Measurements from ENCODE around the gene ATP10B.

The ATP10B gene

GRCh38 chr5:160637357-160638090 lies 214.5 kb downstream of the ATP10B start:
- DNase-seq (ENCODE audit: low read depth) = no peak

- no peak for DNase-seq (ENCODE audit: low read depth)
These were observed 216.3 kb downstream of the ATP10B start for GRCh38 chr5:160635663-160636062.

- DNase-seq (ENCODE audit: low read depth) = no peak
These were observed 217.0 kb downstream of the ATP10B start for GRCh38 chr5:160635046-160635445.

- no peak for DNase-seq (ENCODE audit: low read depth)
These were observed 223.0 kb downstream of the ATP10B start for GRCh38 chr5:160629003-160629402.

- DNase-seq (ENCODE audit: low read depth) = no peak
These were observed 223.4 kb downstream of the ATP10B start for GRCh38 chr5:160628619-160628968.

GRCh38 chr5:160627921-160628618 lies 223.9 kb downstream of the ATP10B start:
- no peak for DNase-seq (ENCODE audit: low read depth)

GRCh38 chr5:160626322-160626721 lies 225.7 kb downstream of the ATP10B start:
- no peak for DNase-seq (ENCODE audit: low read depth)

GRCh38 chr5:160621526-160621925 lies 230.5 kb downstream of the ATP10B start:
- no peak for DNase-seq (ENCODE audit: low read depth)

- no peak for DNase-seq (ENCODE audit: low read depth)
These were observed 231.6 kb downstream of the ATP10B start for GRCh38 chr5:160620401-160620800.

- DNase-seq (ENCODE audit: low read depth) = no peak
These were observed 232.6 kb downstream of the ATP10B start for GRCh38 chr5:160619381-160619780.

GRCh38 chr5:160618286-160618685 lies 233.7 kb downstream of the ATP10B start:
- DNase-seq (ENCODE audit: low read depth) = no peak

GRCh38 chr5:160616712-160617497 lies 235.1 kb downstream of the ATP10B start:
- no peak for DNase-seq (ENCODE audit: low read depth)

GRCh38 chr5:160614136-160614535 lies 237.9 kb downstream of the ATP10B start:
- no peak for DNase-seq (ENCODE audit: low read depth)

- DNase-seq (ENCODE audit: low read depth) = no peak
These were observed 246.7 kb downstream of the ATP10B start for GRCh38 chr5:160605266-160605665.

- DNase-seq (ENCODE audit: low read depth) = no peak
These were observed 247.5 kb downstream of the ATP10B start for GRCh38 chr5:160604484-160604883.

- no peak for DNase-seq (ENCODE audit: low read depth)
These were observed 249.3 kb downstream of the ATP10B start for GRCh38 chr5:160602744-160603143.

- no peak for DNase-seq (ENCODE audit: low read depth)
These were observed 251.0 kb downstream of the ATP10B start for GRCh38 chr5:160601046-160601445.

- no peak for DNase-seq (ENCODE audit: low read depth)
These were observed 278.7 kb downstream of the ATP10B start for GRCh38 chr5:160573318-160573717.

- no peak for DNase-seq (ENCODE audit: low read depth)
These were observed 284.8 kb downstream of the ATP10B start for GRCh38 chr5:160567031-160567705.

GRCh38 chr5:160565376-160565775 lies 286.6 kb downstream of the ATP10B start:
- DNase-seq (ENCODE audit: low read depth) = no peak

- DNase-seq (ENCODE audit: low read depth) = no peak
These were observed 295.2 kb downstream of the ATP10B start for GRCh38 chr5:160556846-160557245.

- DNase-seq (ENCODE audit: low read depth) = no peak
These were observed 295.9 kb downstream of the ATP10B start for GRCh38 chr5:160555971-160556631.

Data from activated T-cell treated with anti-CD3 and anti-CD28 coated beads for 48 hours (primary cell).